GM12873 (cell line): Measurements from ENCODE around the gene FLNB.

Experiments
- CTCF ChIP-seq: IDR thresholded peaks from 2 replicates; pipeline ENCODE4 v1.5.1; 2012; ENCODE audit warnings: low read depth, mild to moderate bottlenecking, moderate library complexity, low read length, control low read depth; ENCODE audit not compliant: insufficient read depth; ENCODE audit errors: missing control alignments

The FLNB gene

GRCh38 chr3:58011580-58011979 lies 3.4 kb downstream of the FLNB start:
- no peak for TF ChIP-seq CTCF

DNA sequence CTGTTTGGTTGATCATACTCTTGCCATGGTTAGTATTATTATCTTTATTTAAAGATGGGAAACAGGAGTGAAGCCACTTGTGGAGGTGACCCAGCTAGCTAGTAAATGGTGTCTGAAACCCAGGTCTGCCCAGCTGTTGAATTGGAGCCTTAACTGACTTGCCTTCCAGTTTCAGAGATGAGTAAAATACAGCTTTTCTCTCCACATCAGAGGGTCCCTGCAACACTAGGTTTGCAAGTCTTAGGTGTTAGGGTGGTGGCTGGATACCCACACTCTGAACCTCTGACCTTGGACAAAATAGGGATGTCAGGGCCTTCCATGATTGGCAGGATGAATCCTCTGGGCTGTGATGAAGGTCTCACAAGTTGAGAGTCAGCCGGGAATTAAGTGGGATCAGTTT lies 4.1 kb downstream of the FLNB start:
- no peak for TF ChIP-seq CTCF

DNA sequence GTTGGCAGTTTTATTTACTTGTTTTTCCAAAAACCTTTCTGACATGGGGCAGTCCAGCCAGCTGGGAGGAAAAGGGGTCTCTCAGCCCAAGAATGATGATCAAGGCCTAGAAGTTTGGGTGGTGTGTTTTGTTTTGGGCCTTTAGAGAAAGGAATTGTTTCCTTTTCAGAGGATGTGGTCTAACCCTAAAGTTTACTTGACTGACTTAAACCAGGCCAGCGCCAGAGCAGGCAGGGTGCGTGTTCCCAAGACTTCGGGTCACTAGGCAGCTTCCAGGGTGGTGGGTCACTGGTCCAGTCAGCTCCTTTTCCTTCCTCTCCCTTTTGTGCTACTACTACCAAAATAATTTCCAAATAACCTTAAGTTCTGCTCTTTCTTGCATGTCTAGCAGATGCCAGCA lies 4.9 kb downstream of the FLNB start:
- TF ChIP-seq CTCF = no peak

DNA sequence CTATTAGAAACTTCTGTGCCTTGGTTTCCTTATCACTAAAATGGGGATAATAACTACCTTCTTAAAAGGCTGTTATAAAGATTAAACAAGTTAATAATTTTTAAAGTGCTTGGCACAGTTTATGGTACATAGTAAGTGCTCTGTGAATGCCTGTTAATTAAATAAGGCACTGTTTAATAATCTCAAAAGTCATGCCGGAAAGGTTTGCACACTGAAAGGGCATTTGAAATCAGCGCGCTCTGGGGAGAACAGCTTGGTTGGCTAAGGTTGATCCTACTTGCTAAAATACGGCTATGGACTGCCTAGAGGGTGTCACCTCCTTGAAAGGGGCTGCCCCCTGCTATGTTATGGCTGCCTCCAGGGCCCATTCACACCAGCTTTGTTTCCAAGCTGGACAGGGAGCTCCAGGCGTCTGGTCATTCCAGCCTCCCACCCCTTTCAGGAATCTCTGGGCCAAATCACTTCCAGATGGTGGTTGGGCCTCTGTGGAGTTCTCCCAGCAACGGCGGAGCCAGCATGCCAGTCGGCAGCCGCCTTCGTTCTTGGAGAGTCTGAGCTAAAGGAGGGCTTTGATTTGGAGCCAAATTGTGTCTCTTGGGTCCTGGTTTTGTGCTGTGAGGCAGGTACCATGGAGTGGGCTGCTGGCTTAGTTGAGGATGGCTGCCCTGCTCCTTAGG lies 5.9 kb downstream of the FLNB start:
- TF ChIP-seq CTCF = no peak

DNA sequence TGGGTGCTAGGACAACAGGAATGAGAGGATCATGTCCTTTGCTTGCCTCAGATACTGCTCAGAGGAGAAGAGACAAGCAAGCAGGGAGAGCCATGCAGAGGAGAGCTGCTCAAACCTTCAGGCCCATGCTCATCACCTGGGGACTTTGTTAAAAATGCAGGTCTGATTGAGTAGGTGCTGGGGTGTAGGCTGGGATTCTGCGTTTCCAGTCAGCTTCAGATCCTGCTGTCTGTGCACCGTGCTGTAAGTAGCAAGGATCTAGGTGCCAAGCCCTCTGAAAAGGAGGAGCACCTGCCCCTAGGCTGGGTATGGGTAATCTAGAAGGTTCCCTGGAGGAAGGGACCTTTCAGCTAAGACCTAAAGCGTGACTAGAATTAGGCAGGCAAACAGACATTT lies 7.3 kb downstream of the FLNB start:
- TF ChIP-seq CTCF = no peak

DNA sequence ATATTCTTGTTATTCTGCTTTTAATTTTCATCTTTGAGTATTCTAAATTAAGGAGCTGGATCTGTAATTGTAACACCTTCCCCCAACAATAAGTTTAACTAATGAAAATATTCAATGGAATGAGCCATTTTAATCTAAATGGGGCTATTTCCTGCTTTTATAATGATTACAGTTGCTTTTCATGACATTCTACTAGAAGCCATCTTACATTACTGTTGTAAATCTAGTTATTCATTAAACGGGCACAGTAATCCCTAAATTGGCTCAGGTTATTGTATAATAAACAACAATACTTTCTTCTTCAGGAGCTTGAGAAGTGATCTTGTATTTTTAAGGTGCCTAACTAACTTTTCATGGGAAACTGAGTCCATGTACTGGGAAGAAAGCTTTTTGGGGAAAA lies 8.5 kb downstream of the FLNB start:
- TF ChIP-seq CTCF = no peak

- TF ChIP-seq CTCF = no peak
Observed at GRCh38 chr3:58018892-58019742, 10.9 kb downstream of the FLNB start.
